ENCODE data around the gene BDKRB2. TPM values are rescaled to one million over a fixed set of nuclear protein-coding genes. Genes with fewer than 3 reads are reported as not detected.
A peak's percentile ranks its signal among the peaks of the same experiment; 100 is the strongest.

The BDKRB2 gene
- total and polyA plus RNA-seq, 12 donors: 0.18 to 6.8 (median 1.6) TPM

GRCh38 chr14:96167224-96168148, 37.2 kb upstream of the BDKRB2 start:
- TF ChIP-seq POLR2A (IDR thresholded peaks at IDR 0.05) (no peak), CTCF (IDR thresholded peaks at IDR 0.05) (no peak)
- Histone ChIP-seq H3K27me3 (no peaks in the 10 kb centered on the region), H3K4me1 (replicated peaks in 1 of 2) (no peaks in the 10 kb centered on the region), H3K27ac (no peak overlapping the region), H3K4me3 (no peak overlapping the region), H3K9me3 (replicated peaks in 1 of 3) (no peaks in the 10 kb centered on the region), H3K36me3 (replicated peaks in 1 of 2) (no peaks in the 10 kb centered on the region)
- 73 to 80% (median 77%) methylated on average over 7 to 8 of the region's 8 CpGs for WGBS, 4 donors
- no peak for DNase-seq
- intact Hi-C loops (cut with DNase I): no loop called here

GRCh38 chr14:96168581-96168980, 36.1 kb upstream of the BDKRB2 start:
- WGBS, 4 donors: 74 to 83% (median 81%) methylated on average over 4 of the region's 4 CpGs
- DNase-seq: no peak
- no peak overlapping the region for H3K4me3 ChIP-seq

GRCh38 chr14:96170961-96171592, 33.6 kb upstream of the BDKRB2 start:
- TF ChIP-seq CTCF (IDR thresholded peaks at IDR 0.05) (no peak), POLR2A (IDR thresholded peaks at IDR 0.05) (no peak)
- H3K4me3 ChIP-seq: no peak overlapping the region
- peak in 1 of 7 donors; percentile 37 for DNase-seq
- no peaks in the 10 kb centered on the region for H3K9me3 ChIP-seq (replicated peaks in 1 of 3)
- H3K4me1 ChIP-seq (replicated peaks in 1 of 2): no peaks in the 10 kb centered on the region
- 60 to 64% (median 62%) methylated on average over 13 to 14 of the region's 14 CpGs for WGBS, 4 donors
- no peaks in the 10 kb centered on the region for H3K36me3 ChIP-seq (replicated peaks in 1 of 2)
- H3K27ac ChIP-seq: no peak overlapping the region
- no peaks in the 10 kb centered on the region for H3K27me3 ChIP-seq
- intact Hi-C loops (cut with DNase I): no loop called here

More at GRCh38 chr14:96168581-96168980, 36.1 kb upstream of the BDKRB2 start:
- H3K9me3 ChIP-seq (replicated peaks in 1 of 3): no peaks in the 10 kb centered on the region
- TF ChIP-seq POLR2A (IDR thresholded peaks at IDR 0.05): no peak
- TF ChIP-seq CTCF (IDR thresholded peaks at IDR 0.05): no peak
- intact Hi-C loops (cut with DNase I): no loop called here
- H3K27ac ChIP-seq: no peak overlapping the region
- no peaks in the 10 kb centered on the region for H3K27me3 ChIP-seq
- H3K4me1 ChIP-seq (replicated peaks in 1 of 2): no peaks in the 10 kb centered on the region
- H3K36me3 ChIP-seq (replicated peaks in 1 of 2): no peaks in the 10 kb centered on the region

GRCh38 chr14:96173636-96174475, 30.8 kb upstream of the BDKRB2 start:
- WGBS, 4 donors: 84 to 90% (median 88%) methylated on average over 21 of the region's 21 CpGs
- DNase-seq: no peak
- no peaks in the 10 kb centered on the region for H3K27me3 ChIP-seq
- H3K27ac ChIP-seq: no peak overlapping the region
- no peaks in the 10 kb centered on the region for H3K36me3 ChIP-seq (replicated peaks in 1 of 2)
- no peak for TF ChIP-seq POLR2A (IDR thresholded peaks at IDR 0.05)
- no peak for TF ChIP-seq CTCF (IDR thresholded peaks at IDR 0.05)
- no peak overlapping the region for H3K4me3 ChIP-seq
- no peaks in the 10 kb centered on the region for H3K9me3 ChIP-seq (replicated peaks in 1 of 3)
- no peaks in the 10 kb centered on the region for H3K4me1 ChIP-seq (replicated peaks in 1 of 2)
- intact Hi-C loops (cut with DNase I): no loop called here

All from adrenal gland (tissue), 12 donors.